GM12878 (cell line): Measurements from ENCODE around the gene KRT20. TPM values are rescaled to one million over a fixed set of nuclear protein-coding genes. Genes with fewer than 3 reads are reported as not detected.

Source experiments
- ATAC-seq: fragments of 200-7000 bp; cut with Tn5 transposase; 3 replicates; pipeline ENCODE4 v1.9.1; 2020; ENCODE audit warnings: mild to moderate bottlenecking, moderate library complexity
- BruUV-seq: library from RNA; stranded (reverse); fragments of 400-500 nt; replicated peaks from 2 replicates; lab custom pipeline; 2021; lab: Mats Ljungman, UMichigan
- CTCF ChIA-PET: fragments of 300-600 bp; sonication (Branson Sonifier 250); formaldehyde crosslinking; extraction: SDS; loops from one replicate; lab custom pipeline; 2021; ENCODE audit warnings: inconsistent platforms; lab: Yijun Ruan, JAX
- POLR2A ChIA-PET: fragments of 350-600 bp; formaldehyde crosslinking; extraction: SDS; loops from one replicate; lab custom pipeline; 2021; ENCODE audit warnings: inconsistent platforms; lab: Charles Lee
- RAD21 ChIA-PET: fragments of 300-600 bp; sonication (Branson Sonifier 250); formaldehyde crosslinking; loops from one replicate; lab custom pipeline; 2023; ENCODE audit warnings: antibody characterized with exemption; ENCODE audit not compliant: unreplicated experiment; lab: Charles Lee
- SMC1A ChIA-PET: fragments of 300-600 bp; sonication (Branson Sonifier 250); formaldehyde crosslinking; loops from one replicate; lab custom pipeline; 2023; ENCODE audit not compliant: unreplicated experiment, uncharacterized antibody; lab: Charles Lee
- DNase-seq: peaks from one replicate; pipeline ENCODE4 v3.0.0-alpha.2; 2011; ENCODE audit warnings: low read depth, low spot score
- FAIRE-seq: peaks from 3 replicates; lab custom pipeline; 2011; peaks lifted over from hg19 to GRCh38; lab: Jason Lieb, UNC
- H2AFZ ChIP-seq: 2 replicates; pipeline ENCODE4 v1.6.0; 2011; ENCODE audit warnings: low read depth, low read length, control low read depth; ENCODE audit not compliant: control insufficient read depth
- H3K27ac ChIP-seq: 2 replicates; pipeline ENCODE4 v1.5.1; 2011; ENCODE audit warnings: control low read depth; ENCODE audit not compliant: control insufficient read depth, insufficient read depth
- H3K27me3 ChIP-seq, 2 experiments: replicated peaks in 1 of 2; 2 replicates each; pipeline versions ENCODE4 v1.6.0 to v1.6.1; 2011; ENCODE audit warnings: low read length in 1 of 2; ENCODE audit not compliant: control insufficient read depth in 2 of 2, insufficient read depth in 2 of 2
- H3K36me3 ChIP-seq, 2 experiments: 2 replicates each; pipeline ENCODE4 v1.5.1; 2011; ENCODE audit warnings: low read length in 1 of 2; ENCODE audit not compliant: control insufficient read depth in 2 of 2, insufficient read depth in 2 of 2
- H3K4me1 ChIP-seq: 2 replicates; pipeline ENCODE4 v1.6.1; 2011; ENCODE audit warnings: mild to moderate bottlenecking, low read length, moderate library complexity, mixed read lengths; ENCODE audit not compliant: control insufficient read depth, insufficient read depth
- H3K4me2 ChIP-seq: 2 replicates; pipeline ENCODE4 v1.6.0; 2011; ENCODE audit warnings: control low read depth; ENCODE audit not compliant: control insufficient read depth, insufficient read depth
- H3K4me3 ChIP-seq: fragments of 200-600 bp; sonication (generic); 2 replicates; pipeline ENCODE4 v1.5.1; 2016
- H3K79me2 ChIP-seq: 2 replicates; pipeline ENCODE4 v1.6.0; 2011; ENCODE audit warnings: low read length; ENCODE audit not compliant: control insufficient read depth, insufficient read depth
- H3K9ac ChIP-seq: 2 replicates; pipeline ENCODE4 v1.8.0; 2011; ENCODE audit warnings: low read length, control low read depth, mixed read lengths; ENCODE audit not compliant: control insufficient read depth, insufficient read depth
- H3K9me3 ChIP-seq: replicated peaks from 3 replicates; pipeline ENCODE4 v1.5.1; 2011; ENCODE audit warnings: mild to moderate bottlenecking, low read length; ENCODE audit not compliant: control insufficient read depth, insufficient read depth
- H4K20me1 ChIP-seq: 2 replicates; pipeline ENCODE4 v1.6.0; 2011; ENCODE audit not compliant: control insufficient read depth, insufficient read depth
- CHD4 ChIP-seq: fragments of 200-600 bp; sonication (generic); IDR thresholded peaks from 2 replicates; pipeline ENCODE4 v1.6.1; 2016; ENCODE audit warnings: mild to moderate bottlenecking
- CREM ChIP-seq: IDR thresholded peaks from 2 replicates; pipeline ENCODE4 v1.6.1; 2014; ENCODE audit warnings: antibody characterized with exemption, low read depth
- ESRRA ChIP-seq: IDR thresholded peaks from 2 replicates; pipeline ENCODE4 v1.6.1; 2012; ENCODE audit warnings: mild to moderate bottlenecking, low read length, improper control_type of control experiment
- HSF1 ChIP-seq: fragments of 150-350 bp; IDR thresholded peaks from 2 replicates; pipeline ENCODE4 v1.6.1; 2014; ENCODE audit warnings: mild to moderate bottlenecking, low read depth, low read length
- MEF2B ChIP-seq: fragments of 450-650 bp; IDR thresholded peaks from 2 replicates; pipeline ENCODE4 v1.6.1; 2018; ENCODE audit warnings: mild to moderate bottlenecking, moderate library complexity; ENCODE audit not compliant: partially characterized antibody, poor library complexity, severe bottlenecking
- NFYA ChIP-seq: IDR thresholded peaks from 2 replicates; pipeline ENCODE4 v1.6.1; 2011; ENCODE audit warnings: low read depth, mild to moderate bottlenecking, low read length, improper control_type of control experiment, borderline replicate concordance
- RBBP5 ChIP-seq: fragments of 200-600 bp; sonication (generic); conservative IDR thresholded peaks from 2 replicates; pipeline ENCODE4 v1.6.1; 2016
- SMC3 ChIP-seq: IDR thresholded peaks from 2 replicates; pipeline ENCODE4 v1.6.1; 2011; ENCODE audit warnings: low read length, improper control_type of control experiment, borderline replicate concordance
- SUZ12 ChIP-seq: fragments of 200-600 bp; sonication (generic); IDR thresholded peaks from one replicate; pipeline ENCODE4 v1.6.1; 2018; ENCODE audit warnings: antibody characterized with exemption, mild to moderate bottlenecking; ENCODE audit not compliant: unreplicated experiment
- ZSCAN29 ChIP-seq: fragments of 450-650 bp; IDR thresholded peaks from 2 replicates; pipeline ENCODE4 v1.6.1; 2017; ENCODE audit warnings: mild to moderate bottlenecking, moderate library complexity
- WGBS: methylation state at CpG from one replicate; pipeline ENCODE4 v1.1.6; 2016; ENCODE audit warnings: low lambda C conversion rate; ENCODE audit not compliant: insufficient replicate concordance, insufficient coverage; ENCODE audit errors: missing lambda C conversion rate; 5-methylcytosine and 5-hydroxymethylcytosine counted together
- in situ Hi-C: fragments of 300-500 bp; cut with MboI; formaldehyde crosslinking; loops from 9 replicates; pipeline ENCODE4 v1.14.3; 2018; ENCODE audit warnings: mixed read lengths
- intact Hi-C: fragments of 100-400 bp; cut with micrococcal nuclease; formaldehyde crosslinking; loops from one replicate; pipeline ENCODE4 v1.14.2; 2022; ENCODE audit not compliant: unreplicated experiment
- polyA plus RNA-seq, 11 experiments: library from polyadenylated mRNA; depleted of rRNA in 4 of 11; unstranded in 6 of 11; stranded (reverse) in 5 of 11; fragments of >200 nt; fragmentation: Nextera tagmentation in 4 of 11; fragmentation: Illumina TruSeq in 1 of 11; extraction: Ambion mirVana in 4 of 11; extraction: Trizol in 1 of 11; gene quantifications; 1 replicate in 1 of 11; 2 replicates in 10 of 11; pipeline versions ENCODE4 v1.2.1 to v1.2.3, GENCODE V29; 2011 to 2016; ENCODE audit warnings: inconsistent platforms in 2 of 11, missing spikeins in 2 of 11, low read depth in 1 of 11
- total RNA-seq, 4 experiments: library from RNA; depleted of rRNA in 3 of 4; stranded (reverse); fragments of >200 nt in 3 of 4; fragmentation: Illumina TruSeq in 1 of 4; extraction: Trizol in 1 of 4; gene quantifications; 2 replicates each; pipeline versions ENCODE4 v1.2.1 to v1.2.3, GENCODE V29; 2013 to 2021

KRT20 gene
- total and polyA plus RNA-seq, 10 of the 15 experiments (the other 5 are each of a cell fraction or from before 2014, with no cell fraction given), result 0.23 TPM; not detected in 9

DNA sequence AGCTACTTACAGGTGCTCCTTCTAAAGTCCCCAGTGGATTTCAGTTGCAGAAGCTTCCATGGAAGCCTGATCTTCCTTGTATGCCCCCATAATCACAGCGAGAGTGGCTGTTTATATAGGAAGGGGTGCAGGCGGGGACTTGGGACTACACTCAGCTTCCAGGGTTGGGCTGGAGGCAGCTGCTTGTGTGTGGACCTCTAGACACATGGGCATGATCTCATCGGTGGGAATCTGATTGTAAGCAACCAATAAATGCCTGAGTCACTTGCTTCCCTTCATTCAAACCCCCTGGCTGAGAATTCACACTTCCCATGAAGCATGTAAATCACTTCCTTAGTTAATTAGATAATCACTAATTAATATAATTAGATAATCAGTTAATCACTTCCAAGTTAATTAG, 1.0 kb upstream of the KRT20 start:
- no TSS peak for BruUV-seq
- WGBS, result 20% methylated on average over 3 of the region's 3 CpGs
- Histone ChIP-seq H3K79me2 (no peaks in the 10 kb centered on the region), H3K36me3 (no peaks in the 10 kb centered on the region), H3K27ac (no peak overlapping the region), H3K4me2 (no peak overlapping the region), H4K20me1 (no peaks in the 10 kb centered on the region; the same call in 1 of the 2 replicates), H3K9ac (no peak overlapping the region), H3K4me1 (no peaks in the 10 kb centered on the region), H3K9me3 (no peaks in the 10 kb centered on the region), H3K4me3 (no peak overlapping the region), H3K27me3 (peaks cover 0 to 2% of the 10 kb centered on the region in 2 experiments; a peak in 2 of 4 replicates), H2AFZ (no peak overlapping the region)
- in situ Hi-C loops (no loop called here), intact Hi-C loops (no loop called here)
- POLR2A ChIA-PET, result no interaction called here
- FAIRE-seq (no peak), DNase-seq (no peak), ATAC-seq (no peak)
- SMC1A ChIA-PET, result interaction anchor here (0.6 kb wide), 1 partner anchor 16 kb away, joined by 3 read pairs; no protein-coding TSS in a partner anchor
- CTCF ChIA-PET, result interaction anchor here (1.3 kb wide), 1 partner anchor 27 kb away, joined by 3 read pairs; no protein-coding TSS in a partner anchor
- TF ChIP-seq ZSCAN29 (no peak), ESRRA (no peak), SUZ12 (no peak), RBBP5 (no peak), SMC3 (no peak), MEF2B (no peak), CREM (no peak), CHD4 (no peak)
- RAD21 ChIA-PET, result no interaction called here

- TF ChIP-seq HSF1, result no peak
- TF ChIP-seq NFYA, result no peak
- H3K4me3 ChIP-seq, result no peak overlapping the region
- H3K79me2 ChIP-seq, result no peaks in the 10 kb centered on the region
- CTCF ChIA-PET, result interaction anchor here (0.6 kb wide), 1 partner anchor 645 kb away, joined by 3 read pairs; no protein-coding TSS in a partner anchor
- POLR2A ChIA-PET, result no interaction called here
- no peak for ATAC-seq
- no peaks in the 10 kb centered on the region for H3K4me1 ChIP-seq
- intact Hi-C loops (no loop called here), in situ Hi-C loops (no loop called here)
- H3K27ac ChIP-seq, result no peak overlapping the region
- H3K36me3 ChIP-seq, result no peaks in the 10 kb centered on the region
- no peak overlapping the region for H3K4me2 ChIP-seq
- RAD21 ChIA-PET, result no interaction called here
- BruUV-seq, result no TSS peak
- no peak for FAIRE-seq
- WGBS, result 47% methylated on average over 7 of the region's 7 CpGs
- no peak for DNase-seq
- SMC1A ChIA-PET, result no interaction called here
- no peak overlapping the region for H2AFZ ChIP-seq
- no peaks in the 10 kb centered on the region; the same call in 1 of the 2 replicates for H4K20me1 ChIP-seq
- H3K27me3 ChIP-seq, result peaks cover 0 to 2% of the 10 kb centered on the region in 2 experiments; a peak in 1 of 4 replicates
- no peak overlapping the region for H3K9ac ChIP-seq
- H3K9me3 ChIP-seq, result no peaks in the 10 kb centered on the region
Observed at GRCh38 chr17:40883626-40884334, 1.3 kb downstream of the KRT20 start.
